Dendritic cell treated with granulocyte-macrophage colony-stimulating factor and Interleukin-4, amounts not matched to agents 40 ng/mL and 50 ng/mL, for 4 days (primary cell): Measurements from ENCODE around the gene SMOC2.

Experiments used
- H3K27ac Mint-ChIP-seq: one replicate; pipeline ENCODE4 v1.8.0; 2022; ENCODE audit warnings: mild to moderate bottlenecking, mixed read lengths
- H3K27me3 Mint-ChIP-seq: one replicate; pipeline ENCODE4 v1.8.0; 2022; ENCODE audit warnings: mild to moderate bottlenecking, mixed read lengths
- H3K36me3 Mint-ChIP-seq: one replicate; pipeline ENCODE4 v1.8.0; 2022; ENCODE audit warnings: low read depth, mixed read lengths
- H3K4me1 Mint-ChIP-seq: one replicate; pipeline ENCODE4 v1.8.0; 2022; ENCODE audit warnings: low read depth, mixed read lengths
- H3K4me3 Mint-ChIP-seq: one replicate; pipeline ENCODE4 v1.8.0; 2022; ENCODE audit warnings: mild to moderate bottlenecking, moderate library complexity, mixed read lengths
- H3K9me3 Mint-ChIP-seq: one replicate; pipeline ENCODE4 v1.8.0; 2022; ENCODE audit warnings: mixed read lengths
- intact Hi-C: fragments of 100-400 bp; cut with micrococcal nuclease; formaldehyde crosslinking; loops from one replicate; pipeline ENCODE4 v1.15.0; 2022

Gene SMOC2

DNA sequence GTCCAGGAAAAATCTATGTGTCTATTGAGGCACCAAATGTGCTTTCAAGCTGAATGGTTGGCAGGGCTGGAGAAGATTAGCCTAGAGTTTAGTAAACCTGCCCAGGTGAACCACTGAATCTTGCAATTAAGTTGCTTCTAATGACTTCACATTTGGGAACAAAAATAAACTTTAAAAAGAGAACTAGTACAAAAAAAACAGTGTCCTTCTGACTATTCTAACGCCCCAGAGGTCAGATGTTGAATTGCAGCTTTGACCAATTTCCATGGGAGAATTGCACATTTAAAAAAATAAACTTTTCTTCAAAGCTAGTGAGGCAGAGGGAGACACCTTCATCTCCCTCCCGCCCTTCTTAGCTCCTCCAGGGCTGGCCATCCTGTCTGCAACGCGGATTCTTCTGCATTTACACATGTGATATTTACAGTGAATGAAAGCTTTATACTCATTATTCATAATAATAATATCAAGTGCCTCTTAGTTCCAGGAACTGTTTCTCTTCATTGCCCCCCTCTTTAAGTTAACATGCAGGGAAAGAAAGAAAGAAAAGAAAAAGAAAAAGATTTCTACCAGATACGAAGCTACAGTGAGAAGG is 270.2 kb downstream of the SMOC2 start:
- Mint-ChIP-seq H3K27me3 (no peaks in the 10 kb centered on the region), H3K27ac (no peak overlapping the region), H3K4me3 (no peak overlapping the region), H3K4me1 (no peaks in the 10 kb centered on the region), H3K36me3 (no peaks in the 10 kb centered on the region), H3K9me3 (no peaks in the 10 kb centered on the region)
- intact Hi-C loops: no loop called here

DNA sequence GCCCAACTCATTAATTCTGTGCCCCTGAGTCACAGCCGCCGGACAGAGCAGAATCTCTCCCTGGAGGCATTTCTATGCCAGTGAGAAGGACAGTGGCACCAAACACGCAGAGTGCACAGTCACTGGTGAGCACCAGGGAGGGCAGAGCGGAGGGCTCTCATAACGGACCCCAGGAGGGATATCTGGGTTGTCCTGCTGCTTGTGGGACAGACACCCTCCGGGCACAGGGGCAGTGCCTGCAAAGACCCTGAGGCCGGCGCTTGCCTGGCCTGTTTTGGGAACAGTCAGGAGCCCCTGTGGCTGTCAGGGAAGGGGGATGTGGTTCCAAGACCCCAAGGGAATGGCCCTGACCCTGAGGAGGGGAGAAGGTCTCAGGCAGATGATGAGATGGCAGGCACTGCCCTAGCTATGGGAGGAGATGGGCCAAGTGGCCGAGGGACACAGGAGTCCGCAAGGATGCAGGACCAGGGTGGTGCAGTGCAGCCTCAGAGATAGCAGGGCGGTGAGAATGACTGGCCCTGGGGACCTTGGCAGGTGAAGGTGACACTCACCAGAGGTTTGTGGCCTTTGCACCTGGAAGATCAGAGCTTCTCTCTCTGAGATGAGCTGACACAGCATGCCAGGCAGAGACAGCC is 270.8 kb downstream of the SMOC2 start:
- Mint-ChIP-seq H3K27me3 (no peaks in the 10 kb centered on the region), H3K27ac (no peak overlapping the region), H3K4me1 (no peaks in the 10 kb centered on the region), H3K9me3 (no peaks in the 10 kb centered on the region), H3K36me3 (no peaks in the 10 kb centered on the region), H3K4me3 (no peak overlapping the region)
- intact Hi-C loops: no loop called here

DNA sequence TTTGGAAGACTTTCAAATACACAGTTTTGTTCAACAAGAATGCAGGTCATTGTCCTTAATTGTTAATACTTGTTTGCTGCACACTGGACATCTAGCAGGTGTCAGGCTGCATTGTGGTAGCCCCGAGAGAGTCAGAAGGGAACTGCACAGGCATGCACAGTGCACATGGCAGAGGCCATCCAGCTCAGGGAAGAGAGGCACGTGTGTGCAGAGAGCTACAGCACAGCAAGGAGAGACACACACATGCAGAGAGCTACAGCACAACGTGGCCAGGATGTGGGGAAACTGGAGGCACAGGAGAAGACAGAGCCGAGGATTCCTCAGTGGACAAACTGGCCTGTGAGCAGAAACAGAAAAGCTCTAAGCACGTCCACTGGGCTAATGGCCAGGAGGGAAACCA is 272.0 kb downstream of the SMOC2 start:
- Mint-ChIP-seq H3K27me3 (no peaks in the 10 kb centered on the region), H3K9me3 (no peaks in the 10 kb centered on the region), H3K27ac (no peak overlapping the region), H3K36me3 (no peaks in the 10 kb centered on the region), H3K4me1 (no peaks in the 10 kb centered on the region), H3K4me3 (no peak overlapping the region)
- intact Hi-C loops: no loop called here

DNA sequence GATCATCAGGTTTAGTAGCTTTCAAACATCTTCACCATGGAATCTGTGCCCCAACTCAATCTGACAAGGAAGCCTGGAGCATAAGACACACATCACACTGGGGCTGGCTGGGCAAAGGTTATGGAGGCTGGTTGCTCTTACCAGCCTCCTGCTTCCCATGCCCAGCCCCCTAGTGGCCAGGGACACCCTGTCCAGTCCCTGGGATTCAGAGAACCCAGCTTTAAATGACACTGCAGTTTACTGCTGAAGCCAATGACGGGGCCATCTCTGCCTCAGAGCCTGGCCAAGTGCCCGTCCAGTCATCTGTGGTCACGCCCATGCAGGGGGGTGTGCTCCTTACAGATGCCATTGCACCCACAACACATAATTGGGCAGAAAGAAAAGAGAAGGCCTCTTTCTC is 272.9 kb downstream of the SMOC2 start:
- H3K4me1 Mint-ChIP-seq: no peaks in the 10 kb centered on the region
- H3K4me3 Mint-ChIP-seq: no peak overlapping the region
- H3K27me3 Mint-ChIP-seq: no peaks in the 10 kb centered on the region
- no peaks in the 10 kb centered on the region for H3K36me3 Mint-ChIP-seq
- intact Hi-C loops: no loop called here
- no peak overlapping the region for H3K27ac Mint-ChIP-seq
- no peaks in the 10 kb centered on the region for H3K9me3 Mint-ChIP-seq

DNA sequence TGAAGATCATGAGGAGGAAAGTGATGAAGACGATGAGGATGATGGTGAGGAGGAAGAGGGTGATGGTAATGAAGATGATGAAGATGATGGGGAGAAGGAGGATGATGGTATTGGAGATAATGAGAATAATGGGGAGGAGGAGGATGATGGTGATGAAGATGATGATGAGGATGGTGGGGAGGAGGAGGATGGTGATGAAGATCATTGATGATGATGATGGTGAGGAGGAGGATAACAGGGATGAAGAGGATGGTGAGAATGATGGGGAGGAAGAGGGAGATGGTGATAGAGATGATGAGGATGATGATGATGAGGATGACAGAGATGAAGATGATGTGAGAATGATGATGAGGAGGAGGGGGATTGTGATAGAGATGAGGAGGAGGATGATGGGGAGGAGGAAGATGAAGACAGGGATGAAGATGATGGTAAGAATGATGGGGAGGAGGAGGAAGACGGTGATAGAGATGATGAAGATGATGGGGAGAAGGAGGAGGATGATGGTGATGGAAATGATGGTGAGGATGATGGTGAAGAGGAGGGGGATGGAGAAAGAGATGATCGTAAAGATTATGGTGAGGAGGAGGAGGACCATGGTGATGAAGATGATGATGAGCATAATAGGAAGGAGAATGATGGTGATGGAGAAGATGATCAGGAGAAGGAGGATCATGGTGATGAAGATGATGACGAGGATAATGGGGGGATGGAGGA is 273.7 kb downstream of the SMOC2 start:
- H3K36me3 Mint-ChIP-seq: no peaks in the 10 kb centered on the region
- intact Hi-C loops: no loop called here
- no peak overlapping the region for H3K27ac Mint-ChIP-seq
- no peaks in the 10 kb centered on the region for H3K9me3 Mint-ChIP-seq
- no peaks in the 10 kb centered on the region for H3K27me3 Mint-ChIP-seq
- no peaks in the 10 kb centered on the region for H3K4me1 Mint-ChIP-seq
- no peak overlapping the region for H3K4me3 Mint-ChIP-seq

DNA sequence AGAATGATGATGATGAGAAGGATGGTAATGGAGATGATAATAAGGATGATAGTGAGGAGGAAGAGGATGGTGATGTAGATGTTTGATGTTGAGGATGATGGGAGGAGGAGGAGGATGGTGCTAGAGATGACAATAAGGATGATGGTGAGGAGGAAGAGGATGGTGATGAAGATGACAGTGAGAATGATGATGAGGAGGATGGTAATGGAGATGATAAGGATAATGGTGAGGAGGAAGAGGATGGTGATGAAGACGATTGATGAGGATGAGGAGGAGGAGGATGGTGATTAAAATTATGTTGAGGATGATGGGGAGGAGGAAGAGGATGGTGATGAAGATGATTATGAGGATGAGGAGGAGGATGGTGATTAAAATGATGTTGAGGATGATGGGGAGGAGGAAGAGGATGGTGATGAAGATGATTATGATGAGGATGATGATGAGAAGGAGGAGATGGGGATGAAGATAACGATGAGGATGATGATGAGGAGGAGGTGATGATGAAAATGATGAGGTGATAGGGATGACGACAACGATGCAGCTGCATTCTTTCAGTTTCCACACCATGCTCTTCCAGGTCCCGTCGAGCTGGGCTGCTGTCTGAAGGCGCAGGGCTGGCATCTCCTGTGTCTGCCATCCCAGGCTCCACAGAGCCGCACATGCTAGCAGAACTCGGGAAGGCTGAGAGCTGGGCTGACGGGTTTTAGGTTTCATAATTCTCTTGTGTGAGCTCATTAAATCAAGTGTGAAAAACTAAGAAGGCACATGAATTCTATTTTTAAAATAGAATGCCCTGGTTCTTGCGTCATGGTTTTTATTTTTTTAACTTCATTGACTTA is 274.9 kb downstream of the SMOC2 start:
- no peak overlapping the region for H3K4me3 Mint-ChIP-seq

DNA sequence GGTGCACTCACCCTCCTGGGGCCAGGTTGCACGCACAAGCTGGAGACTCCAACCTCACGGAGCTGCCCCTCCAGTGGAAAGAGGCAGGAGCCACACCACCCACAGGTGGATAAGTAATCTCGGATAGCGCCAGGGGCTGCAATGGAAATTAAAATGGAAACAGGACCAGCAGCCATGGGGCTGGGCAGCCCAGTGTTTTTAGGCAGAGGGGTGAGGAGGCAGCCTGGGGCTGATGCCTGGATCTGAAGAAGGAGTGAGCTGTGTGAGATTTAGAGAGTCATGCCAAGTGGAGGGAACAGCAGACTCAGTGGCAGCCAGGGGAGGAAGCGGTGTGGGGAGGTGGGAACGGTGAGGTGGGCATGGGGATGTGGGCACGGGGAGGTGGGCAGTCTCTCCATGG is 275.6 kb downstream of the SMOC2 start:
- no peaks in the 10 kb centered on the region for H3K27me3 Mint-ChIP-seq
- H3K27ac Mint-ChIP-seq: no peak overlapping the region
- no peak overlapping the region for H3K4me3 Mint-ChIP-seq
- no peaks in the 10 kb centered on the region for H3K36me3 Mint-ChIP-seq
- no peaks in the 10 kb centered on the region for H3K9me3 Mint-ChIP-seq
- H3K4me1 Mint-ChIP-seq: no peaks in the 10 kb centered on the region
- intact Hi-C loops: no loop called here

More for the DNA sequence above, 274.9 kb downstream of the SMOC2 start:
- intact Hi-C loops: no loop called here
- H3K9me3 Mint-ChIP-seq: no peaks in the 10 kb centered on the region
- H3K4me1 Mint-ChIP-seq: no peaks in the 10 kb centered on the region
- H3K27ac Mint-ChIP-seq: no peak overlapping the region
- no peaks in the 10 kb centered on the region for H3K27me3 Mint-ChIP-seq
- no peaks in the 10 kb centered on the region for H3K36me3 Mint-ChIP-seq

DNA sequence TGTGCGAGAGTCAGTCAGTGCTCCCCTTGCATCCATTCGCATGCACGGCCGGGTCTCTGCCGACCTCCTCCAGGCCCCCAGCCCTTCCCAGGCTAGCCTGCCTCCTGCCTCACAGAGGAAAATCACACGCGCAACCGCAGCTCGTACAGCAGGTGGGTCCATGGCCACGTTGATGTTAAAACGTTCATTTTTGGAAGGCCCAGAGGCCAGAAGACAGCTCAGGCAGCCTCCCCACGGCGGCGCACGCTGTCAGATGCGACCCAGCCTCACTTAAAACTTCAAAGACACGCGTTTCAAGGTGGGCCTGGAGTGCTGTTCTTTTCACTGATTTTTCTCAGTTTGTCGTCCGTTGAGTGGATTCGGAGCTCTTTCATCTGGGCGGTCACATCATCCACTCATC is 276.5 kb downstream of the SMOC2 start:
- Mint-ChIP-seq H3K36me3 (no peaks in the 10 kb centered on the region), H3K4me1 (no peaks in the 10 kb centered on the region), H3K9me3 (no peaks in the 10 kb centered on the region), H3K4me3 (no peak overlapping the region), H3K27ac (no peak overlapping the region), H3K27me3 (no peaks in the 10 kb centered on the region)
- intact Hi-C loops: no loop called here
